Raji (cell line): ENCODE measurements around the gene PNLIPRP3.

ENCODE experiments used
- POLR2A ChIP-seq: IDR thresholded peaks from 2 replicates; pipeline ENCODE4 v1.6.1; 2011; ENCODE audit warnings: low read depth, low read length, control low read depth; ENCODE audit not compliant: insufficient read depth

The PNLIPRP3 gene

GRCh38 chr10:116440330-116441030, 12.8 kb downstream of the PNLIPRP3 start:
- no peak for TF ChIP-seq POLR2A

- TF ChIP-seq POLR2A: no peak
These were observed 17.0 kb downstream of the PNLIPRP3 start for GRCh38 chr10:116444527-116445142.

GRCh38 chr10:116450861-116451260, 23.2 kb downstream of the PNLIPRP3 start:
- TF ChIP-seq POLR2A: no peak

- no peak for TF ChIP-seq POLR2A
These were observed 24.2 kb downstream of the PNLIPRP3 start for GRCh38 chr10:116451711-116452337.

GRCh38 chr10:116452338-116452720, 24.7 kb downstream of the PNLIPRP3 start:
- TF ChIP-seq POLR2A: no peak

GRCh38 chr10:116457488-116457887, 29.8 kb downstream of the PNLIPRP3 start:
- no peak for TF ChIP-seq POLR2A

- no peak for TF ChIP-seq POLR2A
These were observed 32.6 kb downstream of the PNLIPRP3 start for GRCh38 chr10:116460219-116460618.

- no peak for TF ChIP-seq POLR2A
These were observed 34.0 kb downstream of the PNLIPRP3 start for GRCh38 chr10:116461680-116462079.

GRCh38 chr10:116464257-116464656, 36.6 kb downstream of the PNLIPRP3 start:
- no peak for TF ChIP-seq POLR2A

- no peak for TF ChIP-seq POLR2A
These were observed 37.9 kb downstream of the PNLIPRP3 start for GRCh38 chr10:116465546-116465945.

- TF ChIP-seq POLR2A: no peak
These were observed 39.2 kb downstream of the PNLIPRP3 start for GRCh38 chr10:116466715-116467422.

- no peak for TF ChIP-seq POLR2A
These were observed 41.8 kb downstream of the PNLIPRP3 start for GRCh38 chr10:116469437-116469836.

GRCh38 chr10:116470071-116470470, 42.4 kb downstream of the PNLIPRP3 start:
- no peak for TF ChIP-seq POLR2A

- TF ChIP-seq POLR2A: no peak
These were observed 43.2 kb downstream of the PNLIPRP3 start for GRCh38 chr10:116470768-116471415.

GRCh38 chr10:116472891-116473290, 45.2 kb downstream of the PNLIPRP3 start:
- no peak for TF ChIP-seq POLR2A
